ENCODE measurements around the gene GYS1.

GYS1 gene

DNA sequence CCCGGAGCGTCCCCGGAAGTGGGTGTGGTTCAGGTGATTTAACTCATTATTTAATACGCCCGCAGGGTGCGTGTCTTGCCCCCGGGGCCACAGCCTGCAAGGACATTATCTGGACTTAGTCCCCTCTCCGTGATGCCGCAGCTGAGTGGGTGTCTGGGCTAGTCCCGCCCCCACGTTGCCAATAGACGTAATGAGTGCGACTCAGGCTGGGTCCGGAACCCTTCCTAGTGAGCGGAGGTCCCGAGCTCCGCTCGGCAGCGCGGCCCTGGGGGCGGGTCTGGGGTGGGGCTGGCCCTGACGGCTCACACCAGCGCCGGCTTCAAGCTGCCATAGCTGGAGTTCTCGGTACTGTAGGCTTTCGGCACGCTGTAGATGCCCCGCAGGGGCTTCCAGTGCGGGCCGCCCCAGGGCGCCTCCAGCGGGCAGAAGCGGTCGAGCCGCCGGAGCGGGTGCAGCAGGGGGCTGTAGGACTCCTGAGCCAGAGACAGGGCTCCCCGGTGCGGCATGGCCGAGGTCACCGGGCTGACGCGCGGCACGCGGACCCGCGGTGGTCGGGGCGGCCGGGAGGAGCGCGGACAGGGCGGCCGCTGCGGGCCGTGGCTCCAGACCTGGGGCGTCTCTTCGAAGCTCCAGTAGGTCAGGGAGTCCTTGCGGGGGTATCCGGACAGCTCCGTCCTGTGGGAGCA is 24.7 kb upstream of the GYS1 start:
- peak; percentile 62 for DNase-seq

DNA sequence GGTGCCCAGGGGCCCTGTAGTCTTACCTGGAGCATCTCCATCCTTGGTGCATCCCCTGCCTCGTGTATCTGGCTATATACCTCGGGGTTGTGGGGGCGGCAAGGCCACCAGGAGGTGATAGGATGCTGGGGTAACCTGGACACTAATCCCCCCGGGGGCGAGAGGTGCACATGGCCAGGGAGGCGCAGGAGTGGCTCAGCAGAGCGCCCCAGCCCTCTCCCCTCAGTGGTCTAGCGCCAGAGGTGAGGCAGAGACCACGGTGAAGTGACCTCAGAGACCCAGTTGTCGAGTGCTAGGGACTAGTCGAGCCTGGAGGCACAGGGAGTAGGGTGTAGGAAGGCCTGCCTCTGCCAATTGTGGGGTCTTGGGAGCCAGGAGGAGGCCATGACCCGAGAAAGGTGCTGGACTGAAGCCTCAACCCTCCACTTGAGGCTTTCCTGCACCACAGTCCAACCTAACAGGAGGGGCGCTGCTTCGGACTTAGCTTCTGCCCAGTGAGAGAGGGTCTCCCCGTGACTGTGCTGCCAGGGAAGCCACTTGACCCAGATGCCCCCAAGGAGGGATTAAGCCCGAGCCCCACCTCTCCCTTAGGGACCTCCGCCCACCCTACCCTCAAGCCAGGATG is 24.0 kb upstream of the GYS1 start, which contains the start of gene LHB:
Gene LHB (minus strand): TSS at position 51 of the 625 bp plus-strand sequence. CDS start 10 bp downstream, at position 41.
- DNase-seq: no peak

GRCh38 chr19:49016067-49016839 is 23.1 kb upstream of the GYS1 start:
- DNase-seq: no peak

DNA sequence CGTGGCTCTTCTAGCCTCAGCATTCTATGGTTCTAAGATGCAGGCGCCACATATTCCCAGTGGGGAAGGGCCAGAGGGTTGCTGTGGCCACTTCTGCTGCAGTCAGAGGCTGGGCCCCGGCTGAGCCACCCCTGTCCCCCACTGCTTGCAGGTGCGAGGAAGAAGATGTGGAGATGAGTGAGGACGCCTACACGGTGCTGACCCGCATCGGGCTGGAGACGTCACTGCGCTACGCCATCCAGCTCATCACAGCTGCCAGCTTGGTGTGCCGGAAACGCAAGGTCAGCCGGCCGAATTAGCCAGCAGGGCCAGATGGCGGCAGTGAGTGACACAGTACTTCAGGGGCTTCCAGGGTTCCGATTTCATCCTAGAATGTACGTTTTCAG is 21.8 kb upstream of the GYS1 start:
- DNase-seq: no peak

DNA sequence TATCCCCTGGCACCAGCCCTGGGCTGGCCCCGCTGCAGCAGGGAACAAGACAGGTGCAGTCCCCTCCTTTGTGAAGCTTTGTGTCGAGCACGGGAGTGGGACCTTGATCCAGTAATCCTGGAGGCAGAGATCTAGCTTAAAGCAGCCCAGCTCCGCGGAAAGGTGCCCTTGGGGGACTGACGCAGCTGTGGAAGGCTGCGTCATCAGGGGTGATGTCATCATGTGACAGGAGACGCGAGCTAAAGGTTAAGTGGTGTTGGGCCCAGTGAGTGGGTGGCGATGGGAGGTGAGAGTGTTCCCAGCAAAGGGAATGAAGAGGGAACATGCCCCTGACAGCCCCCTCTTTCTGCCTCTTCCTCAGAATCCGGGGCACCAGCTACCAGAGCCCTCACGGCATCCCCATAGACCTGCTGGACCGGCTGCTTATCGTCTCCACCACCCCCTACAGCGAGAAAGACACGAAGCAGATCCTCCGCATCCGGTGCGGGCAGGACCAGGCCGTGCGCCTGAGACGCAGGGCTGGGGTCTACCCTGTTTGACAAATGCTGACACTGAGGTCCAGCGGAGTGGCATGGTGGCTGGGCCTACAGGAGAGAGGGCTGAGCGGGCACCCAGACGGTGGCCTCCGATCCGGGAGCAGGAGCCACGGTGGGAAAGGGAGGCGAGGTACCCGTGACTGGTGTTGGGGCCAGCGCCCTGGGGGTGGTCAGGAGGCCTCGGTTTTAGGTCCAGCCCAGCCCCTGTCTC is 21.2 kb upstream of the GYS1 start:
- no peak for DNase-seq

DNA sequence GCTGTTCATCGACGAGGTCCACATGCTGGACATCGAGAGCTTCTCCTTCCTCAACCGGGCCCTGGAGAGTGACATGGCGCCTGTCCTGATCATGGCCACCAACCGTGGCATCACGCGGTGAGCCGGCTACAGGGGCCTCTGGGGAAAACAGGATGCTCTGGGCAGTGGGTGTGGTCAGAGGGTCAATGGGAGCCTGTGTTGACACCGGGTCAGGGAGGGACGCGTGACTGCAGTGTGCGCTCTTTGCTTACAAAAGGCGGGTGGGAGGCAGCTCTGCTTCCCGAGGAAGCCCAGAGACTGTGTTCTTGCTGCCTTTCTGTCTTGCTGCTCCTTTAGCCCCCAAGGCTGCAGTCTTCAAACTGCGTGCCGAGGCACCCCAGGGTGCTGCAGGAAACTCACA is 18.1 kb upstream of the GYS1 start:
- DNase-seq: no peak

GRCh38 chr19:49010453-49010852 is 17.3 kb upstream of the GYS1 start:
- no peak for DNase-seq

DNA sequence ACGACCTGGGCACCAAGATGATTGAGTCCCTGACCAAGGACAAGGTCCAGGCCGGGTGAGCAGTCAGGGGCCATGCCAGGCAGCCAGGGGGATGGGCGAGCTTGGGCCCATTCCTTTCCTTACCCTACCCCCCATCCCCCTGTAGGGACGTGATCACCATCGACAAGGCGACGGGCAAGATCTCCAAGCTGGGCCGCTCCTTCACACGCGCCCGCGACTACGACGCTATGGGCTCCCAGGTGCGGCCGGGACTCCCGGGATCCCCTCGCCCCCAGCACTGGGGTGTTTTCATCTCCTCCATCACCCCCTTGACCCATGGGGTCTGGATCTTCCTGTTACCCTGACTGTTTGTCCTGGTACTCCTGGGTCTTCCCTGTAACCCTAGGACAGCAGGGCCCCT is 16.7 kb upstream of the GYS1 start:
- DNase-seq: no peak

GRCh38 chr19:49006905-49007304 is 13.8 kb upstream of the GYS1 start:
- no peak for DNase-seq

DNA sequence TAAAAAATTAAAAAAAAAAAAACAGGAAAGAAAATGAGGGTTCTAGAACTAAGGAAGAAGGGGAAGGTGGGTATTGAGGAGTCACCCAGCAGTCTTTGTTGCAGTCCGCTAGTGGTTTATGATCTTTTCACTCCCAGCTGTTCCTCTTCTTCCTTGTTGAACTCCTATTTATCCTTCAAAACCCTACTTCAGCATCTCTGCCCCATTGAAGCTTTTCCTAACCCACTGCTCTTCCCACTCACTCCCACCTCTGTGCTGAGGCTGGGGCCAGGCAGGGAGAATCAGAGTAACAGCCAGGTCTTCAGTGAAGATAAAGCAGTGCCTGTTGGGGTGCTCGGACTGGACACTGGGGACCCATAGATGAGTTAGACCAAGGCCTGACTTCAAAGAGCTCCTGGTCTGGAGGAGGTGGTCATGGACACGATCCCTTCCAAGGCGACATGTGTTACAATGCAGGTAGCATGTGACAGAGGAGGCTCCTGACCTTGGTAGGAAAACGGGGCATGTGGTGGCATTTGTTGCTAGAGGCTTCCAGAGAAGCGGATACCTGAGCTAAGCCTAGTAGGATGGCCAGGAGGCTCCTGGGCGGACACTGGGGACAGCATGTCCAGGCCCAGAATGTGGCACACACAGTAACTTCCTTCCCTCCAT is 12.0 kb upstream of the GYS1 start:
- no peak for DNase-seq

GRCh38 chr19:49004133-49004532 is 11.0 kb upstream of the GYS1 start:
- no peak for DNase-seq

DNA sequence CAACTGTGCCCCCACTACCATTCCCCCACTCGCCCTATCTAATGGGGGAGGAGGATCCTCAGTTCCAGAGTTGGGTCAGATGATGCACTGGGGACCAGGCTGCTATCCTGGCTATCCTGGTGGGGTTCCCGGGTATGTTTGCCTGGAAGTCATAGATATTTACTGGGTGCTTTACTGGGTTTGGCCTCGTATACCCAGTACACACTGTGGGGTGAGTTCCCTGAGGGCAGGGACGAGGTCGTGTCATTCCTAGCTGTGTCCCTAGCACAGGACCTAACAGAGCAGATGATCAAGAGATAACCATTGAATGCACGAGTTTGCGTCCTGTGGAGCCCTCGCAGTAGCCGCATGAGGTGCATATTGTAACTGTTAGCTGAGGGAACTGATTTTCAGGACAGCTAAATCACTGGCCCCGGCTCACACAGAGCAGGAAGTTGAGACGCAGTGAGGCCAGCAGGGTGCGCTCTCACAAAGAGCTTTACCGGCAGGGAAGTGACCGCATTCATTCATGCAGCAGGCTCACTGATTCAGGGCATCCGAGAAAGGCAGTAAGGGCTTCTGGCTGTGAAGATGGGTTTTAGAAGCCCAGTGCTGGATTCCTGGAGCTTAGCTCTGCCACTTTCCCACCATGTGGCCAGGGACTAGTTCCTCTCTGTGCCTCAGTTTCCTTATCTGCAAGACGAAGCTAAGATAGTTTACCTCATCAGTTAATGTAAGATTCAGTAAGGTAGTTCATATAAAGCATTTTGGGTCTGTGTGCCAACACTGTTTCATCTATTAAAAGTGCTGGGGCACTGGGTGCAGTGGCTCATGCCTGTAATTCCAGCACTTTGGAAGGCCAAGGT is 6.6 kb upstream of the GYS1 start:
- no peak for DNase-seq

DNA sequence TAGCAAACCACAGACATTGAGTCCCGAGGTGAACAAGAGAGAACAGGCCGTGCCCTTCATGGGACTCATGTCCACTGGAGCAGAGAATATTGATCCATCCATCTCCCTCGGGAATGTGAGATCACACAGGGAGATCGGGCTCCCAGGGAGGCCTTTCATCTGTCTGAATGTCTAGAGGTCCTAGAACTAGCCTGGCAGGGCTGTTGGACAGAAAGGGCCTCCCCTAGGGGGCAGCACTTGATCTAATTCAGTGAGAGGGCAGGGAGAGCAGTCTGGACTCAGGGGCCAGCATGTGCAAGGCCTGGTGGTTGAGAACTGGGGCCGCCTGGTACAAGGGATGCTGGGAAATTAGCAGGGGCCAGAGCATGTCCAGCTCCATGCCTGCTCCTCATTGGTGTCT is 4.9 kb upstream of the GYS1 start:
- DNase-seq: no peak

- no peak for DNase-seq
Observed at GRCh38 chr19:48994035-48994386, 902 bp upstream of the GYS1 start.

DNA sequence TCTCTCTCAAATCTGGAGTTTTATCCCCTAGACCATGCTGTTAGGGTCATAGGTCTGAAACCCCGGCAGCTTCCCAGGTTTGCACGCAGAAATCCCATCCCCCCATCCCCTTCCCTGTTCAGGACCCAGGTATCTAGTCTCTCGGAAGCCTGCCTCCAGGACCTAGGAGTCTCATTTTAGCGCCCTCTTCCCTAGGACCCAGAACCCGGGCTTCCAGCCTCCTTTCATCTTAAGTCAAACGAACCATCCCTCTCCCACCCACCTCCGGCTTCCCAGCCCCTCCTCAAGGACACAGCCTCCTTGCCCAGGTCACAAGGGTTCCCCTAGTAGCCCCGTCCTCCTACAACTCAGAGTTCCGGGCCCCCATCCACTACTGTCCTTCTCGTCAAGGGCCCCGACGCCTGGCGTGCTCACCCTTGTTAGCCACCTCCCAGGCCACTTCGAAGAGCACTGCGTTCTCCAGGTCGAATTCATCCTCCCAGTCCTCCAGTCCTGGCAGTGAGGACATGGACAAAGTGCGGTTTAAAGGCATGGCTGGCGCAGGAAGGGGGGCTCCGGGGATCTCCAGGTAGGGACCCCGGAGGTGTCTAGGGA is 431 bp downstream of the GYS1 start:
- DNase-seq: no peak

DNA sequence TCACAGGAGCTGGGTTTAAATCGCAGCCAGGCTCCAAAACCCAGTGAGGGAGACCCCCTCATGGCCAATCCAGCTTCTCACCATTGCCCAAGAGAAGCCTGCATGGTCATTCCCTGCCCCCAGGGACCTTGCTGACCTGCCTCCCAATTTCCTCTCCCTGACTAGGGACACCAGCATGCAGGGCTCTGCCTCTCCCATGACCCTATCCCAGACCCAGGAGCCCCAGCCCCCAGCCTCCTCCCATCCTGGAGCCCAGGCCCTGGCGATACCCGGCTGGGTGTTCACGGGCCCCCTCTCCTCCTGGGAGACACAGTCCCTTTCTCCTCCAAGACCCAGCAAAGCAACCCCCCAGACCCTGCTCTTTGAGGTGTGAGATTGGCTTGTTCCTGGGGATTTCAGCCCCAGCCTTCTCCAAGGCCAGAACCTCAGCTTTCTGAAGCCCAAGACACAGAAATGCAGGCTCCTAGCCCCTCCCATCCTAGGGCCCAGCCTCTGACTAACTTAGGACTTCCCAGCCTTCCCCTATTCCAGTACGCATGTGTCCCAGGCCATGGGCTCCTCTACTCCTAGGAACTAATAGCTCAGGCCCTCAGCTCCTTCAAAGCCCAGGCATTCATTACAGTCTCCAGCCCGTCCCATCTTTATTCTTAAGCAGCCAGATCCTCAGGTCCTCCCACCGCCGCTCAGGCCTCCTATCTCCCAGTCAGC is 1.1 kb downstream of the GYS1 start:
- DNase-seq: no peak

DNA sequence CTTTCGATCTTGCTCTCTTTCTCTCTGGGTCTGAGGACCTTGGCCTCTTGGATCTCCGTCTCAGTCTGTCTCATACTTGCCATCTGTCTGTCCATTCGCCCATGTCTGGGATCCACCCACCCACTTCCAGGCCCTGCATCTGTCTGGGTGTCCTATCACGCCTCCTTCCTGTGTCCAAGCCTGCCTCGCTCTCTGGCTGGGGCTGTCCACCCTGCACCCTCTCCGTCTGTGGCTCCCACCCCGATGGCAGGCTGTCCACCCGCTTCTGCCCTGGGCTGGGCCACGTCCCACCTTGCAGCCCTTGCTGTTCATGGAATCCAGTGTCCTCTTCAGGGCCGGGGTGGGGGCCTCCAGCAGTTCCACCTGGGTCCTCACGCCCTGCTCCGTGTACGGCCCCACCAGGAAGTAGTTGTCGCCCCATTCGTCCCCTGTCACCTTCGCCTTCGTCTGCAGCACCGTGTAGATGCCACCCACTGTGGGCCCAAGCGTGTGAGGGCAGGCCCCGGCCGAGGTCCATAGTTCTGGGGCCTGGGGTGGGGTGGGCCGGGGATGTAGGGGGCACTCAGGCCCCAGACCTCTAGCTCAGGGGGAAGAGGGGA is 2.0 kb downstream of the GYS1 start:
- DNase-seq: no peak

GRCh38 chr19:48990400-48990799 is 2.7 kb downstream of the GYS1 start:
- no peak for DNase-seq

GRCh38 chr19:48989701-48990291 is 3.3 kb downstream of the GYS1 start:
- DNase-seq: no peak

- no peak for DNase-seq
Observed at GRCh38 chr19:48988860-48989259, 4.2 kb downstream of the GYS1 start.
